PC-9 (cell line): ENCODE data around the gene SH3PXD2A.

Source experiments
- CTCF ChIP-seq: fragments of 200-600 bp; sonication (generic); conservative IDR thresholded peaks from 2 replicates; pipeline ENCODE4 v1.6.1; 2017; ENCODE audit warnings: mixed run types, antibody characterized with exemption, mild to moderate bottlenecking, moderate library complexity
- EZH2 ChIP-seq: fragments of 200-600 bp; sonication (generic); IDR thresholded peaks from 2 replicates; pipeline ENCODE4 v1.8.0; 2017; ENCODE audit warnings: antibody characterized with exemption, low read depth

- TF ChIP-seq CTCF (no peak), EZH2 (no peak)
Observed at GRCh38 chr10:103804871-103805270, 50.5 kb downstream of the SH3PXD2A start.
